Measurements from ENCODE around the gene MGAT3.

- TF ChIP-seq, protein P1, sequence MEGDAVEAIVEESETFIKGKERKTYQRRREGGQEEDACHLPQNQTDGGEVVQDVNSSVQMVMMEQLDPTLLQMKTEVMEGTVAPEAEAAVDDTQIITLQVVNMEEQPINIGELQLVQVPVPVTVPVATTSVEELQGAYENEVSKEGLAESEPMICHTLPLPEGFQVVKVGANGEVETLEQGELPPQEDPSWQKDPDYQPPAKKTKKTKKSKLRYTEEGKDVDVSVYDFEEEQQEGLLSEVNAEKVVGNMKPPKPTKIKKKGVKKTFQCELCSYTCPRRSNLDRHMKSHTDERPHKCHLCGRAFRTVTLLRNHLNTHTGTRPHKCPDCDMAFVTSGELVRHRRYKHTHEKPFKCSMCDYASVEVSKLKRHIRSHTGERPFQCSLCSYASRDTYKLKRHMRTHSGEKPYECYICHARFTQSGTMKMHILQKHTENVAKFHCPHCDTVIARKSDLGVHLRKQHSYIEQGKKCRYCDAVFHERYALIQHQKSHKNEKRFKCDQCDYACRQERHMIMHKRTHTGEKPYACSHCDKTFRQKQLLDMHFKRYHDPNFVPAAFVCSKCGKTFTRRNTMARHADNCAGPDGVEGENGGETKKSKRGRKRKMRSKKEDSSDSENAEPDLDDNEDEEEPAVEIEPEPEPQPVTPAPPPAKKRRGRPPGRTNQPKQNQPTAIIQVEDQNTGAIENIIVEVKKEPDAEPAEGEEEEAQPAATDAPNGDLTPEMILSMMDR (IDR thresholded peaks at IDR 0.05), result no peak
- no peak for TF ChIP-seq POLR2A (IDR thresholded peaks at IDR 0.05)
Observed at GRCh38 chr22:39480557-39480956, 23.7 kb downstream of the MGAT3 start.

Measured in uterus (tissue), 2 donors.